WTC11 (cell line): Measurements from ENCODE around the gene MAGEF1.

Experiments
- ATF2 ChIP-seq: sonication (generic); formaldehyde crosslinking; IDR thresholded peaks from 2 replicates; pipeline ENCODE4 v1.8.1; 2022; ENCODE audit warnings: low read depth, missing genetic modification reagents, borderline replicate concordance
- CBFB ChIP-seq: sonication (generic); formaldehyde crosslinking; IDR thresholded peaks from 2 replicates; pipeline ENCODE4 v1.8.1; 2022; ENCODE audit warnings: mild to moderate bottlenecking, low read depth, missing genetic modification reagents
- ELF4 ChIP-seq: sonication (generic); formaldehyde crosslinking; IDR thresholded peaks from 2 replicates; pipeline ENCODE4 v1.8.1; 2022; ENCODE audit warnings: low read depth, mild to moderate bottlenecking, moderate library complexity, missing genetic modification reagents
- ESRRA ChIP-seq: sonication (generic); formaldehyde crosslinking; IDR thresholded peaks from 2 replicates; pipeline ENCODE4 v1.8.1; 2022; ENCODE audit warnings: mild to moderate bottlenecking, missing genetic modification reagents, borderline replicate concordance
- FOXP1 ChIP-seq: sonication (generic); formaldehyde crosslinking; IDR thresholded peaks from 2 replicates; pipeline ENCODE4 v1.8.0; 2022; ENCODE audit warnings: missing genetic modification reagents, mild to moderate bottlenecking, moderate library complexity, borderline replicate concordance
- IRF1 ChIP-seq: sonication (generic); formaldehyde crosslinking; IDR thresholded peaks from 2 replicates; pipeline ENCODE4 v1.8.0; 2023; ENCODE audit warnings: missing genetic modification reagents
- TEAD1 ChIP-seq: sonication (generic); formaldehyde crosslinking; IDR thresholded peaks from 2 replicates; pipeline ENCODE4 v1.8.0; 2022; ENCODE audit warnings: mild to moderate bottlenecking, missing genetic modification reagents
- TEAD4 ChIP-seq: sonication (generic); formaldehyde crosslinking; IDR thresholded peaks from 2 replicates; pipeline ENCODE4 v1.8.0; 2022; ENCODE audit warnings: mild to moderate bottlenecking, missing genetic modification reagents
- TP53 ChIP-seq: sonication (generic); formaldehyde crosslinking; IDR thresholded peaks from 2 replicates; pipeline ENCODE4 v1.8.1; 2023; ENCODE audit warnings: mild to moderate bottlenecking, missing genetic modification reagents
- ZNF138 ChIP-seq: sonication (generic); formaldehyde crosslinking; conservative IDR thresholded peaks from 2 replicates; pipeline ENCODE4 v1.8.1; 2022; ENCODE audit warnings: mild to moderate bottlenecking, moderate library complexity, missing genetic modification reagents
- TF ChIP-seq, protein P1 (sequence below): fragments of 200-600 bp; IDR thresholded peaks from 2 replicates; pipeline ENCODE4 v1.8.0; 2022; ENCODE audit warnings: antibody characterized with exemption
- TF ChIP-seq, protein P2 (sequence below): sonication (generic); formaldehyde crosslinking; IDR thresholded peaks from 2 replicates; pipeline ENCODE4 v1.8.1; 2023; ENCODE audit warnings: mild to moderate bottlenecking, missing genetic modification reagents, moderate library complexity
- TF ChIP-seq, protein P3 (sequence below): sonication (generic); formaldehyde crosslinking; IDR thresholded peaks from 2 replicates; pipeline ENCODE4 v1.8.0; 2022; ENCODE audit warnings: missing genetic modification reagents
- TF ChIP-seq, protein P4 (sequence below): sonication (generic); formaldehyde crosslinking; IDR thresholded peaks from 2 replicates; pipeline ENCODE4 v1.8.1; 2023; ENCODE audit warnings: mild to moderate bottlenecking, missing genetic modification reagents

GRCh38 chr3:184669578-184669977 lies 42.3 kb downstream of the MAGEF1 start:
- TF ChIP-seq FOXP1 (CRISPR knock-in tag) = no peak
- TF ChIP-seq TEAD1 (CRISPR knock-in tag) = no peak
- TF ChIP-seq ELF4 (CRISPR knock-in tag) = no peak
- TF ChIP-seq, protein P1, sequence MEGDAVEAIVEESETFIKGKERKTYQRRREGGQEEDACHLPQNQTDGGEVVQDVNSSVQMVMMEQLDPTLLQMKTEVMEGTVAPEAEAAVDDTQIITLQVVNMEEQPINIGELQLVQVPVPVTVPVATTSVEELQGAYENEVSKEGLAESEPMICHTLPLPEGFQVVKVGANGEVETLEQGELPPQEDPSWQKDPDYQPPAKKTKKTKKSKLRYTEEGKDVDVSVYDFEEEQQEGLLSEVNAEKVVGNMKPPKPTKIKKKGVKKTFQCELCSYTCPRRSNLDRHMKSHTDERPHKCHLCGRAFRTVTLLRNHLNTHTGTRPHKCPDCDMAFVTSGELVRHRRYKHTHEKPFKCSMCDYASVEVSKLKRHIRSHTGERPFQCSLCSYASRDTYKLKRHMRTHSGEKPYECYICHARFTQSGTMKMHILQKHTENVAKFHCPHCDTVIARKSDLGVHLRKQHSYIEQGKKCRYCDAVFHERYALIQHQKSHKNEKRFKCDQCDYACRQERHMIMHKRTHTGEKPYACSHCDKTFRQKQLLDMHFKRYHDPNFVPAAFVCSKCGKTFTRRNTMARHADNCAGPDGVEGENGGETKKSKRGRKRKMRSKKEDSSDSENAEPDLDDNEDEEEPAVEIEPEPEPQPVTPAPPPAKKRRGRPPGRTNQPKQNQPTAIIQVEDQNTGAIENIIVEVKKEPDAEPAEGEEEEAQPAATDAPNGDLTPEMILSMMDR = no peak
- no peak for TF ChIP-seq CBFB (CRISPR knock-in tag)
- no peak for TF ChIP-seq TEAD4 (CRISPR knock-in tag)
- TF ChIP-seq, protein P2, sequence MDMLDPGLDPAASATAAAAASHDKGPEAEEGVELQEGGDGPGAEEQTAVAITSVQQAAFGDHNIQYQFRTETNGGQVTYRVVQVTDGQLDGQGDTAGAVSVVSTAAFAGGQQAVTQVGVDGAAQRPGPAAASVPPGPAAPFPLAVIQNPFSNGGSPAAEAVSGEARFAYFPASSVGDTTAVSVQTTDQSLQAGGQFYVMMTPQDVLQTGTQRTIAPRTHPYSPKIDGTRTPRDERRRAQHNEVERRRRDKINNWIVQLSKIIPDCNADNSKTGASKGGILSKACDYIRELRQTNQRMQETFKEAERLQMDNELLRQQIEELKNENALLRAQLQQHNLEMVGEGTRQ (CRISPR knock-in tag) = no peak
- no peak for TF ChIP-seq ESRRA (CRISPR knock-in tag)
- TF ChIP-seq, protein P3, sequence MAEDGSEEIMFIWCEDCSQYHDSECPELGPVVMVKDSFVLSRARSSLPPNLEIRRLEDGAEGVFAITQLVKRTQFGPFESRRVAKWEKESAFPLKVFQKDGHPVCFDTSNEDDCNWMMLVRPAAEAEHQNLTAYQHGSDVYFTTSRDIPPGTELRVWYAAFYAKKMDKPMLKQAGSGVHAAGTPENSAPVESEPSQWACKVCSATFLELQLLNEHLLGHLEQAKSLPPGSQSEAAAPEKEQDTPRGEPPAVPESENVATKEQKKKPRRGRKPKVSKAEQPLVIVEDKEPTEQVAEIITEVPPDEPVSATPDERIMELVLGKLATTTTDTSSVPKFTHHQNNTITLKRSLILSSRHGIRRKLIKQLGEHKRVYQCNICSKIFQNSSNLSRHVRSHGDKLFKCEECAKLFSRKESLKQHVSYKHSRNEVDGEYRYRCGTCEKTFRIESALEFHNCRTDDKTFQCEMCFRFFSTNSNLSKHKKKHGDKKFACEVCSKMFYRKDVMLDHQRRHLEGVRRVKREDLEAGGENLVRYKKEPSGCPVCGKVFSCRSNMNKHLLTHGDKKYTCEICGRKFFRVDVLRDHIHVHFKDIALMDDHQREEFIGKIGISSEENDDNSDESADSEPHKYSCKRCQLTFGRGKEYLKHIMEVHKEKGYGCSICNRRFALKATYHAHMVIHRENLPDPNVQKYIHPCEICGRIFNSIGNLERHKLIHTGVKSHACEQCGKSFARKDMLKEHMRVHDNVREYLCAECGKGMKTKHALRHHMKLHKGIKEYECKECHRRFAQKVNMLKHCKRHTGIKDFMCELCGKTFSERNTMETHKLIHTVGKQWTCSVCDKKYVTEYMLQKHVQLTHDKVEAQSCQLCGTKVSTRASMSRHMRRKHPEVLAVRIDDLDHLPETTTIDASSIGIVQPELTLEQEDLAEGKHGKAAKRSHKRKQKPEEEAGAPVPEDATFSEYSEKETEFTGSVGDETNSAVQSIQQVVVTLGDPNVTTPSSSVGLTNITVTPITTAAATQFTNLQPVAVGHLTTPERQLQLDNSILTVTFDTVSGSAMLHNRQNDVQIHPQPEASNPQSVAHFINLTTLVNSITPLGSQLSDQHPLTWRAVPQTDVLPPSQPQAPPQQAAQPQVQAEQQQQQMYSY (CRISPR knock-in tag) = no peak
- TF ChIP-seq TP53 (CRISPR knock-in tag) = no peak
- no peak for TF ChIP-seq IRF1
- TF ChIP-seq, protein P4, sequence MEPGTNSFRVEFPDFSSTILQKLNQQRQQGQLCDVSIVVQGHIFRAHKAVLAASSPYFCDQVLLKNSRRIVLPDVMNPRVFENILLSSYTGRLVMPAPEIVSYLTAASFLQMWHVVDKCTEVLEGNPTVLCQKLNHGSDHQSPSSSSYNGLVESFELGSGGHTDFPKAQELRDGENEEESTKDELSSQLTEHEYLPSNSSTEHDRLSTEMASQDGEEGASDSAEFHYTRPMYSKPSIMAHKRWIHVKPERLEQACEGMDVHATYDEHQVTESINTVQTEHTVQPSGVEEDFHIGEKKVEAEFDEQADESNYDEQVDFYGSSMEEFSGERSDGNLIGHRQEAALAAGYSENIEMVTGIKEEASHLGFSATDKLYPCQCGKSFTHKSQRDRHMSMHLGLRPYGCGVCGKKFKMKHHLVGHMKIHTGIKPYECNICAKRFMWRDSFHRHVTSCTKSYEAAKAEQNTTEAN = no peak
- TF ChIP-seq ATF2 (CRISPR knock-in tag) = no peak
- no peak for TF ChIP-seq ZNF138 (CRISPR knock-in tag)
